ENCODE measurements around the gene TBC1D19.

DNA sequence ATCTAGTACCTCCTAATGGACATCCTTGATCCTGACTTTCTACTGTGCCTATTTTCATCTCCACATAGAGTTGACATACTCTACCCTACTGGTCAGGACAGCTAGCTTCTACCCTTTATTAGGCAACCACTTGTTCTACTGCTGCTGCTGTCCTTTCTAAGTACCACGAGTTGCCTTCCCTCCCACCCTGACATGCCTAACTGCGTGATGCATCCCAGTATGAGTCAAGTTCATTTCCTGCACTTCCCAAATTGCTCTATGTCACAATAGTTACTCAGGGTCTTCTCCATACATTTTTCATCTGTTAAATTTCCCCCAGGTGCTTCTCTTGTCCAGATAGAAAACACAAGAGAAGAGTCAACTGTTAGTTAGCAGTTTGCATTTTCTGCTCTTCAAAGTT, 133.4 kb downstream of the TBC1D19 start:
- TF ChIP-seq CTCF (IDR thresholded peaks at IDR 0.05) (no peak), POLR2A (IDR thresholded peaks at IDR 0.05; ENCODE audit: low read depth) (no peak)
